Measurements from ENCODE around the gene NYAP2. TPM values are rescaled to one million over a fixed set of nuclear protein-coding genes. Genes with fewer than 3 reads are reported as not detected.

The NYAP2 gene
- total RNA-seq, 1 experiment from 2014 or later = not detected

DNA sequence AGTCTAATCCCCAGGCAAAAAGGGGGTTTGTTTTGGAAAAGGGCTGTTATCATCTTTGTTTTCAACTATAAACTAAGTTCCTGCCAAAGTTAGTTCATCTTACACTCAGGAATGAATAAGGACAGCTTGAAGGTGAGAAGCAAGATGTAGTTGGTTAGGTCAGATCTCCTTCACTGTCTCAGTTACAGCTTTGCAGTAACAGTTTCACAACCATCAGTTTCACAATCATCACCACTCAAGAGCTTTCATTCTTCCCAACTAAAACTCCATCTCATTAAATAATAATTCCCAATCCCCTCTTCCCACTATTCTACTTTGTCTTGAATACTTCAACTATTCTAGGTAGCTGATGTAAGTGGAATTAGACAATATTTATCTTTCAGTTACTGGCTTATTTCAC, 200.9 kb downstream of the NYAP2 start:
- no peaks in the 10 kb centered on the region for H3K4me1 Mint-ChIP-seq
- CTCF ChIA-PET = no interaction called here
- ATAC-seq = no peak

DNA sequence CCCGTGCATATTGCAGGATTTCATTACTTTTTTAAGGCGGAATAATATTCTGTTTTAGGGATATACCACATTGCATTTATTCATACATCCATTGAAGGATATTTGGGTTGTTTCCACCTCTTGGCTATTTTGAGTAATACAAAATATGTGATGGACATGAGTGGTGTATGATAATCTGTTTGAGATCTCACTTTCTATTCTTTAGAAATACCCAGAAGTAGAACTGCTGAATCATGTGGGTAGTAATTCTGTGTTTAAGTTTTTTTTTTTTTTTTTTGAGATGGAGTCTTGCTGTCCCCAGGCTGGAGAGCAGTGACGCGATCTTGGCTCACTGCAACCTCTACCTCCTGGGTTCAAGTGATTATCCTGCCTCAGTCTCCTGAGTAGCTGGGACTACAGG, 201.4 kb downstream of the NYAP2 start:
- ChIA-PET CTCF (no interaction called here), POLR2A (no interaction called here)
- Mint-ChIP-seq H3K4me1 (no peaks in the 10 kb centered on the region), H3K4me3 (no peak overlapping the region), H3K36me3 (peaks cover 5% of the 10 kb centered on the region), H3K27me3 (ENCODE audit: low read depth) (no peaks in the 10 kb centered on the region), H3K27ac (no peak overlapping the region), H3K9me3 (peaks cover 19% of the 10 kb centered on the region)
- ATAC-seq (no peak), DNase-seq (ENCODE audit: low spot score) (no peak)
- TF ChIP-seq TCF7 (CRISPR knock-in tag; IDR thresholded peaks at IDR 0.05; ENCODE audit: low read depth) = no peak
- TF ChIP-seq ZNF219 (CRISPR knock-in tag; IDR thresholded peaks at IDR 0.05; ENCODE audit: borderline replicate concordance) = no peak
- TF ChIP-seq, protein P1, sequence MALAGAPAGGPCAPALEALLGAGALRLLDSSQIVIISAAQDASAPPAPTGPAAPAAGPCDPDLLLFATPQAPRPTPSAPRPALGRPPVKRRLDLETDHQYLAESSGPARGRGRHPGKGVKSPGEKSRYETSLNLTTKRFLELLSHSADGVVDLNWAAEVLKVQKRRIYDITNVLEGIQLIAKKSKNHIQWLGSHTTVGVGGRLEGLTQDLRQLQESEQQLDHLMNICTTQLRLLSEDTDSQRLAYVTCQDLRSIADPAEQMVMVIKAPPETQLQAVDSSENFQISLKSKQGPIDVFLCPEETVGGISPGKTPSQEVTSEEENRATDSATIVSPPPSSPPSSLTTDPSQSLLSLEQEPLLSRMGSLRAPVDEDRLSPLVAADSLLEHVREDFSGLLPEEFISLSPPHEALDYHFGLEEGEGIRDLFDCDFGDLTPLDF (CRISPR knock-in tag; IDR thresholded peaks at IDR 0.05) = no peak
- TF ChIP-seq CREB1 (CRISPR knock-in tag; IDR thresholded peaks at IDR 0.05) = no peak
- no peak for TF ChIP-seq ZNF416 (CRISPR knock-in tag; IDR thresholded peaks at IDR 0.05)
- no peak for TF ChIP-seq ARID4B (CRISPR knock-in tag; IDR thresholded peaks at IDR 0.05; ENCODE audit: borderline replicate concordance)
- TF ChIP-seq CTCF (IDR thresholded peaks at IDR 0.05) = no peak
- TF ChIP-seq HMGXB4 (CRISPR knock-in tag; IDR thresholded peaks at IDR 0.05) = no peak
- TF ChIP-seq ZBTB43 (CRISPR knock-in tag; IDR thresholded peaks at IDR 0.05) = no peak

More for the DNA sequence above, 200.9 kb downstream of the NYAP2 start:
- Mint-ChIP-seq H3K27me3 (ENCODE audit: low read depth) (no peaks in the 10 kb centered on the region), H3K27ac (no peak overlapping the region), H3K36me3 (peaks cover 5% of the 10 kb centered on the region), H3K9me3 (peaks cover 19% of the 10 kb centered on the region), H3K4me3 (no peak overlapping the region)
- TF ChIP-seq ZNF121 (CRISPR knock-in tag; IDR thresholded peaks at IDR 0.05) (no peak), ZMAT4 (CRISPR knock-in tag; IDR thresholded peaks at IDR 0.05) (no peak), MYBL2 (CRISPR knock-in tag; IDR thresholded peaks at IDR 0.05) (no peak), GRHL2 (CRISPR knock-in tag; IDR thresholded peaks at IDR 0.05; ENCODE audit: insufficient replicate concordance, severe bottlenecking) (no peak), MAX (CRISPR knock-in tag; IDR thresholded peaks at IDR 0.05) (no peak), ELF4 (CRISPR knock-in tag; IDR thresholded peaks at IDR 0.05; ENCODE audit: low read depth) (no peak), ZNF425 (CRISPR knock-in tag; conservative IDR thresholded peaks at IDR 0.05) (no peak), ZNF219 (CRISPR knock-in tag; IDR thresholded peaks at IDR 0.05; ENCODE audit: borderline replicate concordance) (no peak), CDX4 (CRISPR knock-in tag; IDR thresholded peaks at IDR 0.05; ENCODE audit: borderline replicate concordance) (no peak), FOXJ3 (CRISPR knock-in tag; IDR thresholded peaks at IDR 0.05; ENCODE audit: borderline replicate concordance) (no peak)
- DNase-seq (ENCODE audit: low spot score) = no peak
- POLR2A ChIA-PET = no interaction called here

All from WTC11 (cell line).